ENCODE data around the gene RGS19. TPM values are rescaled to one million over a fixed set of nuclear protein-coding genes. Genes with fewer than 3 reads are reported as not detected.
A peak's percentile ranks its signal among the peaks of the same experiment; 100 is the strongest.

Gene RGS19
- total RNA-seq, 2 experiments from 2014 or later: 20.6 to 23.5 TPM

- H3K4me1 Mint-ChIP-seq (ENCODE audit: low read depth): peaks cover 25% of the 10 kb centered on the region
- H3K4me3 Mint-ChIP-seq: peak overlapping the region; percentile 80
- H3K36me3 Mint-ChIP-seq (ENCODE audit: low read depth): no peaks in the 10 kb centered on the region
- H3K9me3 Mint-ChIP-seq: peaks cover 3% of the 10 kb centered on the region
- H3K27ac Mint-ChIP-seq: no peak overlapping the region
- intact Hi-C loops (cut with micrococcal nuclease): loop anchor here (5.0 kb wide), 1 partner anchor 173 kb away; the partner anchor contains the start of gene PCMTD2
- peaks cover 9% of the 10 kb centered on the region for H3K27me3 Mint-ChIP-seq (ENCODE audit: low read depth)
- no peak for DNase-seq
- CTCF ChIA-PET: interaction anchor here (0.7 to 5.7 kb wide), 6 partner anchors 17 to 171 kb away, joined by 3 to 47 read pairs (median 4); partner anchors contain the start of gene PCMTD2
Observed at GRCh38 chr20:64084685-64085152, 5.4 kb upstream of the RGS19 start.

- H3K27ac Mint-ChIP-seq: no peak within 1 kb of the TSS
- peak within 1 kb of the TSS; percentile 80 for H3K4me3 Mint-ChIP-seq
- H3K4me1 Mint-ChIP-seq (ENCODE audit: low read depth): peaks cover 26% of the 10 kb centered on the region
- CTCF ChIA-PET: interaction anchor here (0.7 to 5.7 kb wide), 8 partner anchors 15 to 171 kb away, joined by 3 to 47 read pairs (median 4); partner anchors contain the start of gene PCMTD2
- H3K27me3 Mint-ChIP-seq (ENCODE audit: low read depth): peaks cover 9% of the 10 kb centered on the region
- intact Hi-C loops (cut with micrococcal nuclease): loop anchor here (1.0 to 5.0 kb wide), 5 partner anchors 19 to 173 kb away; partner anchors contain the start of genes PCMTD2 and TCEA2
- no peaks in the 10 kb centered on the region for H3K36me3 Mint-ChIP-seq (ENCODE audit: low read depth)
- no peak for DNase-seq
- H3K9me3 Mint-ChIP-seq: peaks cover 3% of the 10 kb centered on the region
Observed at GRCh38 chr20:64083804-64084684, 4.7 kb upstream of the RGS19 start, which contains the start of gene LKAAEAR1. LKAAEAR1 (minus strand) TSS chr20:64084398; CDS start chr20:64084219, 179 bp downstream.

- CTCF ChIA-PET: interaction anchor here (1.1 to 5.7 kb wide), 7 partner anchors 16 to 172 kb away, joined by 3 to 47 read pairs (median 4); partner anchors contain the start of gene PCMTD2
- peak; percentile 79 for DNase-seq
- no peak overlapping the region for H3K27ac Mint-ChIP-seq
- H3K27me3 Mint-ChIP-seq (ENCODE audit: low read depth): peaks cover 9% of the 10 kb centered on the region
- H3K9me3 Mint-ChIP-seq: peaks cover 3% of the 10 kb centered on the region
- H3K36me3 Mint-ChIP-seq (ENCODE audit: low read depth): no peaks in the 10 kb centered on the region
- peak overlapping the region; percentile 69 for H3K4me3 Mint-ChIP-seq
- H3K4me1 Mint-ChIP-seq (ENCODE audit: low read depth): peaks cover 28% of the 10 kb centered on the region
- intact Hi-C loops (cut with micrococcal nuclease): loop anchor here (1.0 to 5.0 kb wide), 5 partner anchors 19 to 174 kb away; partner anchors contain the start of genes PCMTD2 and TCEA2
Observed at GRCh38 chr20:64083378-64083803, 4.1 kb upstream of the RGS19 start.

GRCh38 chr20:64082820-64083377, 3.6 kb upstream of the RGS19 start:
- no peak overlapping the region for H3K27ac Mint-ChIP-seq
- CTCF ChIA-PET: interaction anchor here (1.1 to 5.7 kb wide), 6 partner anchors 16 to 44 kb away, joined by 3 to 47 read pairs (median 4); no protein-coding TSS in a partner anchor
- H3K9me3 Mint-ChIP-seq: peaks cover 3% of the 10 kb centered on the region
- DNase-seq: no peak
- H3K27me3 Mint-ChIP-seq (ENCODE audit: low read depth): peaks cover 9% of the 10 kb centered on the region
- no peaks in the 10 kb centered on the region for H3K36me3 Mint-ChIP-seq (ENCODE audit: low read depth)
- peak overlapping the region; percentile 69 for H3K4me3 Mint-ChIP-seq
- intact Hi-C loops (cut with micrococcal nuclease): loop anchor here (1.0 to 5.0 kb wide), 5 partner anchors 20 to 174 kb away; partner anchors contain the start of genes PCMTD2 and TCEA2
- peaks cover 30% of the 10 kb centered on the region for H3K4me1 Mint-ChIP-seq (ENCODE audit: low read depth)

GRCh38 chr20:64082126-64082731, 2.9 kb upstream of the RGS19 start:
- DNase-seq: no peak
- intact Hi-C loops (cut with micrococcal nuclease): loop anchor here (2.0 to 5.0 kb wide), 3 partner anchors 21 to 175 kb away; partner anchors contain the start of gene PCMTD2
- peaks cover 31% of the 10 kb centered on the region for H3K4me1 Mint-ChIP-seq (ENCODE audit: low read depth)
- CTCF ChIA-PET: interaction anchor here (0.9 to 5.7 kb wide), 4 partner anchors 12 to 43 kb away, joined by 3 to 47 read pairs (median 8); no protein-coding TSS in a partner anchor
- peak overlapping the region; percentile 36 for H3K4me3 Mint-ChIP-seq
- peaks cover 3% of the 10 kb centered on the region for H3K9me3 Mint-ChIP-seq
- no peak overlapping the region for H3K27ac Mint-ChIP-seq
- peaks cover 9% of the 10 kb centered on the region for H3K27me3 Mint-ChIP-seq (ENCODE audit: low read depth)
- H3K36me3 Mint-ChIP-seq (ENCODE audit: low read depth): no peaks in the 10 kb centered on the region

GRCh38 chr20:64081624-64081964, 2.3 kb upstream of the RGS19 start:
- peaks cover 31% of the 10 kb centered on the region for H3K4me1 Mint-ChIP-seq (ENCODE audit: low read depth)
- H3K36me3 Mint-ChIP-seq (ENCODE audit: low read depth): no peaks in the 10 kb centered on the region
- H3K4me3 Mint-ChIP-seq: no peak overlapping the region
- H3K27me3 Mint-ChIP-seq (ENCODE audit: low read depth): peaks cover 9% of the 10 kb centered on the region
- CTCF ChIA-PET: interaction anchor here (0.7 to 5.7 kb wide), 5 partner anchors 12 to 38 kb away, joined by 3 to 47 read pairs (median 4); no protein-coding TSS in a partner anchor
- intact Hi-C loops (cut with micrococcal nuclease): loop anchor here (5.0 kb wide), 1 partner anchor 176 kb away; the partner anchor contains the start of gene PCMTD2
- H3K27ac Mint-ChIP-seq: no peak overlapping the region
- no peak for DNase-seq
- H3K9me3 Mint-ChIP-seq: peaks cover under 1% of the 10 kb centered on the region

- Mint-ChIP-seq H3K4me1 (ENCODE audit: low read depth) (peaks cover 34% of the 10 kb centered on the region), H3K36me3 (ENCODE audit: low read depth) (no peaks in the 10 kb centered on the region), H3K27ac (no peak overlapping the region), H3K9me3 (no peaks in the 10 kb centered on the region), H3K27me3 (ENCODE audit: low read depth) (peaks cover 9% of the 10 kb centered on the region), H3K4me3 (peak overlapping the region; percentile 71)
- CTCF ChIA-PET: interaction anchor here (0.5 to 5.7 kb wide), 7 partner anchors 11 to 41 kb away, joined by 3 to 47 read pairs (median 4); no protein-coding TSS in a partner anchor
- intact Hi-C loops (cut with micrococcal nuclease): loop anchor here (5.0 kb wide), 1 partner anchor 176 kb away; the partner anchor contains the start of gene PCMTD2
- no peak for DNase-seq
Observed at GRCh38 chr20:64080813-64081623, 1.7 kb upstream of the RGS19 start.

- no peaks in the 10 kb centered on the region for H3K9me3 Mint-ChIP-seq
- CTCF ChIA-PET: interaction anchor here (1.0 kb wide), 2 partner anchors 22 to 40 kb away, joined by 4 read pairs; no protein-coding TSS in a partner anchor
- peaks cover 2% of the 10 kb centered on the region for H3K36me3 Mint-ChIP-seq (ENCODE audit: low read depth)
- H3K4me1 Mint-ChIP-seq (ENCODE audit: low read depth): peaks cover 38% of the 10 kb centered on the region
- no peak for DNase-seq
- peak within 1 kb of the TSS; percentile 87 for H3K4me3 Mint-ChIP-seq
- intact Hi-C loops (cut with micrococcal nuclease): loop anchor here (5.0 kb wide), 1 partner anchor 177 kb away; the partner anchor contains the start of gene PCMTD2
- peaks cover 7% of the 10 kb centered on the region for H3K27me3 Mint-ChIP-seq (ENCODE audit: low read depth)
- peak within 1 kb of the TSS; percentile 82 for H3K27ac Mint-ChIP-seq
Observed at GRCh38 chr20:64080013-64080812, 895 bp upstream of the RGS19 start, which contains the start of gene OPRL1. OPRL1 (plus strand) TSS chr20:64080082; CDS start chr20:64092721, 12,639 bp downstream.

GRCh38 chr20:64078934-64079272, 415 bp downstream of the RGS19 start:
- Mint-ChIP-seq H3K9me3 (no peaks in the 10 kb centered on the region), H3K27ac (peak overlapping the region; percentile 82), H3K4me1 (ENCODE audit: low read depth) (peaks cover 35% of the 10 kb centered on the region), H3K36me3 (ENCODE audit: low read depth) (peaks cover 2% of the 10 kb centered on the region), H3K4me3 (peak overlapping the region; percentile 87), H3K27me3 (ENCODE audit: low read depth) (no peaks in the 10 kb centered on the region)
- intact Hi-C loops (cut with micrococcal nuclease): loop anchor here (2.0 to 5.0 kb wide), 2 partner anchors 98 to 342 kb away; partner anchors contain the start of genes LIME1, PRPF6 and SLC2A4RG
- CTCF ChIA-PET: interaction anchor here (0.6 to 1.8 kb wide), 9 partner anchors 17 to 98 kb away, joined by 3 to 6 read pairs (median 3); partner anchors contain the start of gene PRPF6
- no peak for DNase-seq
